T-helper 1 cell treated with Interleukin-12 subunit alpha and Interleukin-12 subunit beta and Interleukin-4 antibody, amounts not matched to agents 30 μg/mL and 1 μg/mL, for 36 hours (primary cell): ENCODE measurements around the gene ZNF532.

Experiments used
- H3K27ac Mint-ChIP-seq: one replicate; pipeline ENCODE4 v1.8.0; 2021; ENCODE audit warnings: mild to moderate bottlenecking, mixed read lengths
- H3K27me3 Mint-ChIP-seq: one replicate; pipeline ENCODE4 v1.8.0; 2021; ENCODE audit warnings: low read depth, mixed read lengths
- H3K36me3 Mint-ChIP-seq: one replicate; pipeline ENCODE4 v1.8.0; 2021; ENCODE audit warnings: low read depth, mixed read lengths
- H3K4me1 Mint-ChIP-seq: one replicate; pipeline ENCODE4 v1.8.0; 2021; ENCODE audit warnings: low read depth, mixed read lengths
- H3K4me3 Mint-ChIP-seq: one replicate; pipeline ENCODE4 v1.8.0; 2021; ENCODE audit warnings: mild to moderate bottlenecking, moderate library complexity, mixed read lengths
- H3K9me3 Mint-ChIP-seq: one replicate; pipeline ENCODE4 v1.8.0; 2021; ENCODE audit warnings: mixed read lengths

Gene ZNF532

GRCh38 chr18:59033359-59033758 is 168.7 kb downstream of the ZNF532 start:
- Mint-ChIP-seq H3K36me3 (no peaks in the 10 kb centered on the region), H3K9me3 (no peaks in the 10 kb centered on the region), H3K27me3 (no peaks in the 10 kb centered on the region), H3K4me1 (no peaks in the 10 kb centered on the region), H3K27ac (no peak overlapping the region), H3K4me3 (no peak overlapping the region)

GRCh38 chr18:59033974-59034373 is 169.3 kb downstream of the ZNF532 start:
- Mint-ChIP-seq H3K27me3 (no peaks in the 10 kb centered on the region), H3K4me1 (no peaks in the 10 kb centered on the region)

GRCh38 chr18:59035591-59035990 is 170.9 kb downstream of the ZNF532 start:
- H3K36me3 Mint-ChIP-seq: no peaks in the 10 kb centered on the region
- no peaks in the 10 kb centered on the region for H3K9me3 Mint-ChIP-seq
- H3K4me3 Mint-ChIP-seq: no peak overlapping the region
- no peaks in the 10 kb centered on the region for H3K4me1 Mint-ChIP-seq
- no peak overlapping the region for H3K27ac Mint-ChIP-seq
- no peaks in the 10 kb centered on the region for H3K27me3 Mint-ChIP-seq

More at GRCh38 chr18:59033974-59034373, 169.3 kb downstream of the ZNF532 start:
- no peak overlapping the region for H3K4me3 Mint-ChIP-seq
- H3K27ac Mint-ChIP-seq: no peak overlapping the region
- H3K36me3 Mint-ChIP-seq: no peaks in the 10 kb centered on the region
- H3K9me3 Mint-ChIP-seq: no peaks in the 10 kb centered on the region
